ENCODE data around the gene SEPTIN5.

The SEPTIN5 gene

DNA sequence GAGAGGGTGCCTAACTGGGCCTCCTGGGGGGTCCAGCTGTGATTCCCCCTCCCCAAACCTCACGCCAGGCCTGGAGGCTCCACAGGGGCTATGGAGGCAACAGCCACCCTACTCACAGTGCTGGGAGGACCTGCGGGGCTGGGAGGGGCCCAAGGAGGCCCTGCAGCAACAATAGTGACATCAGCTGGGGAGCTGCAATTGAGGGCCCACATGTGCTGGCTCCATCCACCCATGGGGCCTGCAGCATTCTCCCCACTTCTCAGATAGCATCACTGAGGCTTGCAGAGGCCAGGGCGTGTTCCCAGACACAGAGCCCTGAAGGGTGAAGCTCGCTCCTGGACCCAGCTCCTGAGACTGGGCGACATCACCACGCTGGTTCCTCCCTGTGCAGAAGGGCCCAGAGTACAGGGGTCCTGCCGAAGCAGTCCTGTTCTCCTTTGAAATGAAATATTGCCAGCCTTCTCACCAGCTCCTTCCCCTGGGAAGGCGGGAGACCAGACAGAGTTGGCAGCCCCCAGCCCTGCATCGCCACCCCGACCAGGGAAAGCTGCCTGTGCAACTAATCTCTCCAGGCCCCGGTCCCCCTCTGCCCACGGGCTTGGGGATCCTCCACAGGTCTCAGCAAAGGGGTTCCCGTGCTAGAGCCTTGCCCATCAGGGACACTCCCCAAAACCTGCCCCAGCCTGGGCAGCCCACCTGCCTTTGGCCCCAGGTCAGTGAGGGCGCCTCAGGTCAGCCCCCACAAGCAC is 37.4 kb downstream of the SEPTIN5 start:
- no peak for DNase-seq

DNA sequence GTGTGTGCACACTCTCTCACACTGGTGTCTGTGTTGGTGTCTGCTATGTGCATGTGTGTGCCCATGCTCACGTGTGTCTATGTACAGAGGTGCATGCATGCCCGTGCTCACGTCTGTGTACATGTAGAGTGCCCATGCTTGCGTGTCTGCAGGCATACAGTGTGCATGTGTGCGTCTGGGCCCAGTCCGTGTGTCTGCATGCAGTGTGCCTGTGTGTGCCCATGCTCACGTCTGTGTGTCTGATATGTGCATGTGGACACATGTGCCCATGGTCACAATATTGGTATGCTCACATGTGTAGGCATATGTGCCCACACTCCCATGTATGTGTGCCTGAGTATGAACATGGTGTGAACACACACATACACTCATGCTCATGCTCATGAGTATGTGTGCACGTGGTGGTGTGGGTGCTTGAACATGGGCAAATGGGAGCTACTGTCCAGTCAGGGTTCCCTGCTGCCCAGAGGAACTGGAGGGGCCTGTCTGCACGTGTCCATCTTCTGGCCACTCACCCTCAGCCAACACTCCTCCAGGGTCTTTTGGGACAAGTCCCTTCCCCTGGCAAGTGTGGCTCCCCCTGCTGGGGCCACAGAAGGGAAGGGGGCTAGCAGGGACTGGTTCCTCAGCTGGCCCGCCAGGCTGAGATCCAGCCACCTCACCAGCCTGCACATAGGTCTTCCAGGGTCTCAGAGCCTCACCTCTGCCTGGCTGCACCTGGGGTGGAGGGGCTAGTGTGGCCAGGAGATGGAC is 39.0 kb downstream of the SEPTIN5 start:
- no peak for DNase-seq

DNA sequence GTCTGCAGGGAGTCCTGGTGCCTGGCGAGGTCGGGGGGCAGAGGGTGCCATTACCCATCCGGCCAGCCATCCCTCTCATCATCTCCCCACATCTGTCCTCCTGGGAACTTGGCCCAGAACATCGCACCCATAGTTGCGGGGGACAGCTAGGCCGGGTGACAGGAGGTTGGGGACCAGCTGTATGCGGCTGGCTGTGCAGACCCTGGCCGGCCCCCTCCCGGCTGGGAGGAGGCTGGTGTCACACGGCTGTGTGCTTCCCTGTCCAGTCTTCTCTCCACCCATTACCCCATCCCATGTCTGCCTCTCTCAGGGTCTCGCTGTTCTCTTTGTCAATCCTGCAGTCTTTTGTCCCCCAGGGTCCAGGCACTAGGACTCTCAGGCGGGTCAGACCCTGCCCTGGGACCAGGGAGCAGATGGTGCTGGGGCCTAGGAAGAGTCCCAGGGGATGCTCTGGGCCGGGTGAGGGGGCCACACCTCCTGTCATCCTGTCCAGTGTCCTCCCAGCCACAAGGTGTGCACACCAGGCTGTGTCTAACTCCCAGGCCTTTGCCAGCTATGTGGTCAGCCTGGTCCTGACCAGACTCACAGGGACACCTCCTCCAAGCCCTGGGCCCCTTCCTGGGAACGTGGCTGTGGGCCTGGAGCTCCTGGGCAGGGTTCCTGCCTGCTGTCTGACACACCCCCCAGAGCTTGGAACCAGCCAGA is 39.8 kb downstream of the SEPTIN5 start:
- DNase-seq: no peak

DNA sequence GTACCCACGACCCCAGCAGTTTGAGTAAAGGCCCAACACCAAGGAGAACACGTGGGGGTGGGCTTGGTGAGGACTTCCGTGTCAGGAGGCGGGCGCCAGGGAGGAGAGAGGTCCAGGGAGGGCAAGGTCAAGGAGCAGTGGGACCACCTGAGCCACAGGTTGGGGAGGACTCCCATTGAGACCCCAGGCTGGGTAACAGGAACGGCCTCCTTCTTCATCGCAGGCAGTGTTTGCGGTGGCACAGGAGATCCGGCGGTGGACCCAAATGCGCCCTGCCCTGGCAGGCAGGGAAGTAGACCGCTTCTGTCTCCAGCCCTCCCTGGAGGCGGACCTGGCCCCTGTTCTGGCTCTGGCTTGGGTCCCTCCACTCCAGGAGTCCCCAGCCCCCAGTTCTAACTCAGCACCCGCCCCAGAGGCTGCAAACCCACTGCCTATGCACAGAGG is 40.4 kb downstream of the SEPTIN5 start:
- DNase-seq: no peak

DNA sequence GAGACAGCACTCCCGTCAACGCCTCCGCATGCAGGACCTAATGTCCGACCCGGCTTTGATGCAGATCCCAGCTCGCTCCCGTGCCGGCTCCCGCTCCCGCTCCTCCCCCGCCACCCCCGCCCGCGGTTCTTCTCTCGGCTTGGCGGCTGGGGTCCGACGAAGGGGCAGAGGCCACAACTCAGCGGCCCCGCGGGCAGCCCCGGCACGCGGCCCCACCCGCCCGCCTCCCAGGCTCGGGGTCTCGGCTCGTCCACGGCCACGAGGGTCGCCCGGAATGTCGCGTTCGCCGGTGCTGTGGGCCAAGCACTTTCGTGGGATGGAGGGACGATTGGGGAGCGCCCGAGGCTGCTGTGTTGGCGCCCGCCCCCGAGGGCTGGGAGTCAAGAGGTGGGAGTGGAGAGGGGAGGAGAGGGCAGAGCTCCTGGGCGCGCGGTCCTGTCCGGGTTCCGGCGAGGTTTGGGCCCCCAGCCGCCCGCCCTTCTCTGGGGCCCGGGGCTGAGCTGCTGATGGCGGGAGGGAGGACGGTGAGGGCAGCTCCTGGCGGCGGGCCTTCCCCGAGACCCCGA is 40.9 kb downstream of the SEPTIN5 start:
- no peak for DNase-seq

DNA sequence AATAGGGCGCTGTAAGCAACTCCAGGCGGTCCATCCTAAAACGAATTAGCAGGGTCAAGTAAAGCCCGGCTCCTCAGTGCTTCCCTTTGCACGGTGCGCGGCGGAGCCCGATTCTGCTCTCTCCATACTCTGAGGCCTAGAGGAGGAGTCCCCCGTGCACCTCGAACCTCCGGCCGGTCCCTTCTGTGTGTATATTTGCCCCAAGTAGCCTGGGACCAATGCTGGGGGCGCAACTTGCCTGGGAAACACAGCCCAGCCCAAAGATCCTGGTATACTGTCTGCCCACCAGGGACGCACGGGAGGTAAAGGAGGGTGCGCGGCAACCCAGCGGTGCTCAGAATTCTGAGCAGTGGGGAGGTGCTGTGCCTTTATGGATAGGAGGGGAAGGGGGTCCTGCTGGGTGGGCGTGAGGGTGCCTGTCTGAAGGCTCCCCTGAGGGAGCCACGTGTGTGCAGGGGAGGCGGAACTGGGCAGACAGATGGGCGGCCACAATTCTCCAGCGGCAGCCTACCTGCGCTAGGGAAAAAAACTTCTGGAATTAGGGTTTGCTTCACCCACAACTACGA is 41.5 kb downstream of the SEPTIN5 start:
- DNase-seq: no peak

DNA sequence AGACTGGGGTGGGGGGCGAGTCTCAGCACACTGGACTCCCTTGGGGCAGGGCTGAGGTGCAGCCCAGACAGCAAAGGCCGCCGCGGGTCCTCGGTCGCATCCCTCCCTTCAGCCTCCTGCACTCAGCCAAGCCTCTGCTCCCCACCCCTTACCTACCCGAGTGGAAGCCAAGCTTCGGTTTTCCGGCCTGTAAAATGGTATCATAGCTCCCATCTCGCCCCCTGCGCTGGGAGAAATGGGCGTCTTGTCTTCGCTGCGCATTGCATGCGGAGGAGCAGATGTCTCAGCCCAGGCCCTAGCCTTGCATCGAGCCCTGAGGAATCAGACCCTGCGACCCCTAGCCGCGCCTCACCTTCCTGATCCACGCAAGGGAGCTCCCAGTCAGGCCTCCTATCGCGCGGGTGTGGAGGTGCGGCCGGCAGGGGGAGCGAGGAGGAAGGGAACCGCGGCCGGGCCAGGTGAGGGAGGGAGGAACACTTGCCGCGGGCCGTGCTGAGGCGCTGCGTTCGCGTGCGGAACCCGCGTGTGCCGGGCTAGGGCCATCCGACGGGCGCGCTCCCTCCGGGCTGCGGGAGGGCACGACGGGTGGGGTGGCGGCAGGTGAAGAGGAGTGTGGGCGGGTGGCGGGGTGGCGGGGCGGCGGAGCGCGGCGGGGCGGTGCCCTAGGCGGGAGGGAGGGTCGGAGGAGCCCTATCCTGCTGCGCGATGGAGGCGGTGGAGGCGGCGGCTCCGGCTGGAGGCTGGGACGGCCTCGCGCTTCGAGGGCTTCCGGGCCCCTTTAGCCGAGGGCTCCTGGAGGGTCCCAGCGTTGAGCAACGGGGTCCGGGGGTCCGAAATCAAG is 42.2 kb downstream of the SEPTIN5 start:
- peak; percentile 76 for DNase-seq

DNA sequence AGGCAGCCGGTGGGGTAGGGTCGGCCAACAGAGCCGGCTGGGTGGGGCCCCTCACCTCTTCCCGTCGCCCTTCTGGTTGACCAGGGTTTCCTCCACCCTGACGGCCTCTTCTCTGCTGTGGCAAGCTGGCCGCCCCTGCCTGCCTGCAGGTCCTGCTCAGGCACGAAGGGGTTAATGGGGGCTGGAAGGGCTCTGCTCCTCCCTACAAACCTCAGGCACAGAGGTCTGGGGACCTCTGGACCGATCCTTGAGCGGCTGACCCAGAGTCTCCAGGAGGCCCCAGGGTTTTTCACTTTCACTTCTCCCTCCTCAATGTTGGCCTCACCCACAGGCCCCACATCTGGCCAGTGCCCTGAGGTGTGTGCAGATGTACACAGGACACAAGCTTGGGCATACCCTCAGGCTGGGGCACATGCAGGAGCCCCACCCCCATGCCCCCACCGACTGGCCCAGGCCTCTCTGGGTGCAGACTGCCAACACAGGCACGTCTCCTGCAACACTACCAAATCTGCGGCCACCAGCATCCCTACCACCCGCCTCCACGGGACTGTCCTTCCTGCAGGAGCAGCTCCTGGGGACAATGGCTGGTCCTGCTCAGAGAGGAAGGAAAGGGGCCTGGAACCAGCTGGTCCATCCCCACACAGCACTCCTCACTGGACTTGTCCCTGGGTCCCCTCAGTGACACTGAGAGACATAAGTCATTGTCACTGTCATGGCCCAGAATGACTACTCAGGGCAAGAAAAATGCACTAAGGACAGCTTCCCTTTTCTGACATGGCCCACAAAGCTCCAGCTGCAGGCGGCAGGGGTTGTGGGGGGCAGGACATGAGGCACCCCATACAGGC is 43.1 kb downstream of the SEPTIN5 start:
- no peak for DNase-seq

DNA sequence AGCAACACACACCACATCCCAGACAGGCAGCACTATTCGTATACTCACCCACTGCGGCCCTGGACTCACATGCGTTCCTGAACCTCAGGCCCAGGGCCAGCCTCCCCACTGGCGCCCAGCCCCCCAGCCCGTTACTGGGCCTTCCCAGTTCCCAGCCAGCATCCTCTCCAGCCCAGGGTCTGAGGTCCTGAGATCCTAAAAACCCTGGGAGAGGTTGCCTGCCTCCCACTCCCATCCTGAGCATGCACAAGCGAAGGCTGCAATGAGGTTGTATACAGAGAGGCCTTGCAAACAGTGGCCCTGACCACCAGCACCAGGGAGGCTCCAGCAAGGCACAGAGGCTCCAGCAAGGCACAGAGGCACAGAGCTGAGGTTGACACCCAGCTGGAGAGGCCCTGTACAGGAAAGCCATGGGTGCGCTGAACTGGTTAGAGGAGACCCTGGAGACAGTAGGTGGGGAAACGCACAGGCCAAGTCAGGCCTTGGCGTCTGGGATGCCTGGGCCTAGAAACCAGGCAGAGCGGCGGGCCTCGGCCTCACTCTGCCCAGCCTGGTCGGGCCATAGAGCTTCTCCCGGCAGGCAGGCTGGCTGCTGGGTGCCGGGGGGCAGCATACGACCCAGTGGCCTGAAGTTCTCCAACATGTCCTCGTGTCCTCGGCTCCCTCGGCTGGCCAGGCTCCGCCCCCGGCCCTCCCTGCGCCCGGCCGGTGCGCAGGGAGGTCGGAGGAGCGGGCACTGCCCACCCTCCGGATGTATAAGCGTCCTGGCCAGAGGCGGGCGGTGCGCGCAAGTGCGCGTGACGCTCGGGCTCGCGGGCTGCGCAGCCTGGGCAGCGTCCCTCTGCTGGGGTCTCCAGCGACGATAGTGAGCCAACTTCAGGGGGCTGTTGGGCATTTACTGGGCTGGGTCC is 43.9 kb downstream of the SEPTIN5 start:
- no peak for DNase-seq

DNA sequence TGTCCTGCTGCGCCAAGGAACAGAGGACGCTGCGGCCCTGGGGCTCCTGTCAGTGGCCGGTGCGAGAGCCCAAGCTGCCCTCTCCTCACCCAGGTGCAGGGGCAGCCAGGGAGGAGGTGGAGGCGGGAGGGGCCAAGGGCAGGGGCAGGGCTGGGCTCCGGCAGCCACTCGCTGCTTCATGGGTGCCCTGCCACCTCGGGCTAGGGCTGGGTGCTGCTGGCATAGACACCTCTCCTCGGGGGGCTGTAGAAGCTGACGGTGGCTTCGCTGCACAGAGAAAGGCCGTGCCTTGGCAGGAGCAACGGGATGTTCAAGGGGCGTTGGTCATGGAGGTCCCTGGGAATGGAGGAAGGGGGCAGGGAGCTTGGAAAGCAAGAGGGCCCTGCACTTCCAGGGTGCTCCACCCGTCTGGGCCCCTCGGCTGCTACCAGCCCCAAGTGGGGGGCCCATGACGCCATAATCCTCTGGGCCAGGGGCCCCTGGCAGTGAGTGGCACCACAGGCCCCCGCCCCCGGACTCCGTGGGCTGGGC is 44.7 kb downstream of the SEPTIN5 start:
- no peak for DNase-seq

DNA sequence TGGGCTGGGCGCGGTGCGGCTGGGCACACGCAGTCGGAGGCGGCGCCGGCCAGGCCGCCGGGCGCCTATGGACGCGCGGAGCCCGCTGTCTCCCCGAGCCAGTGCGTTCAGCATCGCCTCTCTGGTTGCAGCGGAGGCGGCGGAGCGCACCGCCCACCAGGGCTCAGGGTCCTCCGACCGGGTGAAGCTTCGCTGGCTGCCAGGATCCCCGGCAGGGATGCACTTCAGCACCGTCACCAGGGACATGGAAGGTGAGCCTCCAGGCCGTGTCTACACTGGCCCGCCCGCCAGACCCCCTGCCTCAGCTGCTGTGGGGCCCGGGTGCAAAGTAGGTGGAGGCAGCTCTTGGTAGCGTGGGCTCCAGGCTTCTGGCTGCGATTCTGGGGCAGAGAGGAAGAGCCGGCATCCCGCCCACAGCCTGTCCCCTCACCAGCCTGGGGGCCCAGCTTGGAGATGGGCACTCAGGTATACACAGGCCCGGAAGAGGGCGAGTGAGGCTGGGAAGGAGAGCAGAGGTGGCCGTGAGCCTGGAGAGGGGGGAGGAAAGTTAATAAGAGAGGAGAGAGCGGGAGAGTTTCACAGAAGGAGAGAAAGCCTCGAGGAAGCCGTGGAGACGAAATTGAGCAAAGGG is 45.2 kb downstream of the SEPTIN5 start:
- DNase-seq: no peak

DNA sequence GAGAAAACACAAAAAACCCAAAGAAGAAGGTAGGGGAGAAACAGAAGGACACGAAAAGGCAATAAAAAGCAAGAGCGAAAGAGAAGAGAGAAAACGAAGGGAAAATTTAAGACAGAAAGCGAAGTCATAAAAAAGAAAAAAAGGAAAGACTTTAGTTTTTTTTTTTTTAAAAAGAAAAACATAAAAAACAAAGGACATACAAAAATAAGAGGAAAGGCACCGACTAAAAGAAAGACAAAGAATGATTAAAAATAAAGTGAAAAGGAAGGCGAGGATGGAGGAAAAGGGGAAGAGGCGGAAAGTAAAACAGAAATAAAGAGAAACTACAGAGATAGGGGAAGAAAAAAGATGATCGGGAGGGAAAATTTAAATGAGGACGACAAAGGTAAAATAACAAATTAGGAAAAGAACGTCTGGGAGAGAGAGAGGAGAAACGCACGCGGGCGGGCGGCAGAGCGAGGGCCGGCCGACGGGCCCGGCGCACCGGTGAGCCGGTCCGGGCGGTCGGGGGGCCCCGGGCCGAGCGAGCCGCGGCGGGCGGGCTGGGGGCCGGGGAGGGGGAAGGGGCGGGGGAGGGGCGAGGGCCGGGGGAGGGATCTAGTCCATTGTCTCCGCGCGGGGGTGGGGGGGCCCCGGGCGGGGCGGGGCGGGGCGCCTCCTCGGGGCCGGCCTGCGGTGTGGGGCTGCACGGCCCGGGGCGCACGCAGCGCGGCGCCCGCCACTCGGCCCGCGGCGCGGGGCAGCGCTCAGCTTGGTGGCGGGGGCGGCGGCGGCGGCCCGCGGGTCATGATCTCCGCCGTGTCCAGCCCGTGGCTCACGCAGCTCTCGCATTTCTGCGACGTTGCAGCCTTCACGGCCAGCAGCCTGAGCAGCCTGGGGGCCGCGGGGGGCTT is 46.0 kb downstream of the SEPTIN5 start, which contains the start of gene TBX1:
Gene TBX1 (plus strand): TSS at position 721 of the 893 bp plus-strand sequence. CDS start 66 bp downstream, at position 787.
- no peak for DNase-seq

DNA sequence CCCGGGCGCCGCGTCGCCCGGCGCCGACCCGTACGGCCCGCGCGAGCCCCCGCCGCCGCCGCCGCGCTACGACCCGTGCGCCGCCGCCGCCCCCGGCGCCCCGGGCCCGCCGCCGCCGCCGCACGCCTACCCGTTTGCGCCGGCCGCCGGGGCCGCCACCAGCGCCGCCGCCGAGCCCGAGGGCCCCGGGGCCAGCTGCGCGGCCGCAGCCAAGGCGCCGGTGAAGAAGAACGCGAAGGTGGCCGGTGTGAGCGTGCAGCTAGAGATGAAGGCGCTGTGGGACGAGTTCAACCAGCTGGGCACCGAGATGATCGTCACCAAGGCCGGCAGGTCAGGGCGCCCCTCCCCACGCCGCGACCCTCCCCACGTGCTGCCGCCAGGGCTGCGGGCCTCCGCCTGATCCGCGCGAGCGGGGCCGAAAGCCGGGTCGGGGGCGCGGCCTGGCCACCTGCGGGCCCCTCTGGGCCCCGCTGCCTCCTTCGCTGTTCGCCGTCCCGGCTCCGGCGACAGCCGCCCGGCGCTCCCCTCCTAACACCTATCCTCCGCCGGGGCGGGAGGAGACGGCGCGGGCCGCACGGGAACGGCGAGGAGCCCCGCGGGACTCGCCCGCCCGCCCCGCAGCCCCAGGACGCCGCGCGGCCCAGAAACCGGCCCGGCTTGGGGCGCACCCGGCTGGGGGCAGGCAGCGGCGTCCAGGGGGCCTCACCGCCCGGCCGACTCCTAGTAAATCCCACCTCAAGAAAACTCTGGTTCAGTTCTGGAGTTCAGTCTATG is 46.8 kb downstream of the SEPTIN5 start:
- no peak for DNase-seq

DNA sequence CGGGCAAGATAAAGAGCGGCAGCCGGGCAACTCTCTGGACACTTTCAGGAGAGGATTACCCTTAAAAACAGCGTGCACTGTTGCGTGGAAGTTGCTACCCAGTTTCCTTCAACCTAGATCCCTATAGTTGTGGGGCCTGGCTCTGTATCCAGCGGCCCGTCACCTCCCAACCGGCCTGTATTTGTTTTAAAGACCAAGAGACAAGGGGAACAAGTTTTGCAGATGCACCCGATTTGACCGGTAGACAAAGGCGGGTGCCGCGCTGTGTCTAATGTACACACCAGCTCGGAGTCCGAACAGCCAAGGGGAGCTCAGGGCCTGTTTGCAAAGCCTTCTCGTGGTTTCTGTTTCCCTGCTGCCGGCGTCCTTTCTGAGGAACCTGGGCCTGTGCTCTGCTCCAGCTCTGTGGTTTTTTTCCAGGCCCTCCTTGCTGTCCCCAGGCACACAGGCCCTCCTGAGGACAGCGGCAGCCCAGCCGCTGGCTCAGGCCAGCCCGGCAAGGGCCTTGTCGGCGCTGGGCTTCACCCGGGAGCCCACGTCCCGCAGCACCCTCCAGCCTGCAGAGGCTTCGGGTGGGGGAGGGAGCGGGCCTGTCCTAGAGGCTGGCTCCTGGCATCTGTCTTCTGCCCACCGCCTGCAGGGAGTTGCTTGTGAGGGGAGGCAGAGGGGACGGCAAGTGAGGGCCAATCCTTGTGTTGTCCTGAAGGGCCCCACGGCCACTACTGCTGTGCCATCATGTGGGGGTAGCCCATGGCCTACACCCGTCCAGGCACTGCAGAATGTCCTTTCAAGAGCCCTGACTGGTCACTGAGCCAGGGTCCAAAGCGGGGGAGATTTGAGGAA is 47.6 kb downstream of the SEPTIN5 start:
- no peak for DNase-seq

DNA sequence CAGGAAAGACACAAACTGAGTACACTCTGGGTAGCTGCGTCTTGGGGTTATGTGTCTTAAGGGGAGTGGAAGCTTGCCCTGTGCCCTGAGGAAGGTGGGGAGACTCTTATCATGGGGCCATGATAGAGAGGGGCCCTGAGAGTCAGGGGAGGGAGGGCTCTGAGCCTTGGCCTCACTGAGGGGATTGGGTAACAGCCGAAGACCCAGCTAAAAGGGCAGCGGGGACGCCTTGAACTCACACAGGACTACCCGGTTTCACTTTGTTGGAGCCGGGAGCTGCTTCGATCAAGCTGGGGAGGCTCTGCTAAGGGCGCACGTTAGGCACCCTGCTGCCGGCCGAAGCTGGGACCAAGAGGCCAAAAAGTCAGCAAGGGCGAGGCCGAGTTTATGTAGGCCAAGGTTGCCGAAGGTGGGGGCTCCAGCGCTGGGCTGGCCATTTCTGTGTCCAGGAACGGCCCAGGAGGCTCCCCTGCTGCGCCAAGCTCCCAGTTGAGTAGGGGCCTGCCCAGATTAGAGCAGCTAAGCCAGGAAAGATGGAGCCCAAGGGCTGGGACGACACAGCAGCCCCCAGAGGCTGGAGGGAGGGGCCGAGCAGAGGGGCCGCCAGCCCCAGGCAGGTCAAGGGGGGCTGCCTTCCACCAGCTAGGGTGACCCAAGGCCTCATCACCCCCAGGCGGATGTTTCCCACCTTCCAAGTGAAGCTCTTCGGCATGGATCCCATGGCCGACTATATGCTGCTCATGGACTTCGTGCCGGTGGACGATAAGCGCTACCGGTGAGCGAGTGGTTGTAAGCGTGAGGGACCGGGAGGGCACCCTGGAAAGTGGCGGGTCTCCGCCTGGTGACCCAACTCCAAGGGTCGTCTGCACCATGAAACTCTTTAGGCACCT is 48.5 kb downstream of the SEPTIN5 start:
- no peak for DNase-seq

Data from stimulated activated CD4-positive, alpha-beta T cell treated with anti-CD3 and anti-CD28 coated beads, Interleukin-15, amount 100 ng/mL, for 24 hours (primary cell).